NB4 (cell line): Measurements from ENCODE around the gene RAN.

ENCODE experiments used
- CTCF ChIP-seq: IDR thresholded peaks from one replicate; pipeline ENCODE4 v1.5.1; 2012; ENCODE audit warnings: low read depth, low read length
- POLR2A ChIP-seq: IDR thresholded peaks from 2 replicates; pipeline ENCODE4 v1.6.1; 2011; ENCODE audit warnings: mild to moderate bottlenecking; ENCODE audit not compliant: insufficient read length; ENCODE audit errors: extremely low read depth

DNA sequence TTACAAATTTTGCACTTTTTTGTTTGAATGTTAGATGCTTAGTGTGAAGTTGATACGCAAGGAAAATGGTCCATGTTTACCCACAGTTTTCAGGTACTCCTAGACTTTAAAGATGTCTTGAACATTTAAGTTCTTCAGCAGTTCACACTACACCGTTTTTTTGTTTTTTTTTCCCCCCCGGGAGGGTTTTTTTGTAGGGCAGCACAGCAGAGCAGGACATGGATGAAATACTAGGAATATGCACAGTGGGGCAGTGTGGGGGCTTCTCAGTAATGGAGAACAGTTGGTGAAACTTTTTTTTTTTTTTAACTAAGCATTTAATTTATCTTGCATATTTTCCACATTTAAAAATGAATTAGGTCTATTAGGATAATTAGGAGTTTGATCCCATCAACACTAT lies 4.9 kb downstream of the RAN start:
- no peak for TF ChIP-seq CTCF
- TF ChIP-seq POLR2A, result no peak
